ENCODE measurements around the gene REN. TPM values are rescaled to one million over a fixed set of nuclear protein-coding genes. Genes with fewer than 3 reads are reported as not detected.
A peak's percentile ranks its signal among the peaks of the same experiment; 100 is the strongest.

The REN gene
- total and polyA plus RNA-seq, 2 of the 13 experiments (the other 11 are each of a cell fraction or from before 2014, with no cell fraction given), result not detected

GRCh38 chr1:204128964-204129896 lies 36.9 kb downstream of the REN start (continued):
- peak; percentile 8 for TF ChIP-seq ZNF407 (CRISPR knock-in tag; IDR thresholded peaks at IDR 0.05; ENCODE audit: not compliant biosample characterization)
- TF ChIP-seq MEF2D (CRISPR knock-in tag; IDR thresholded peaks at IDR 0.05), result 0 out of 2 replicates have a peak, but pooled peaks have one; percentile 10
- TF ChIP-seq RNF219 (CRISPR knock-in tag; IDR thresholded peaks at IDR 0.05), result no peak
- TF ChIP-seq SIX4 (CRISPR knock-in tag; IDR thresholded peaks at IDR 0.05), result no peak
- TF ChIP-seq ZNF788 (CRISPR knock-in tag; IDR thresholded peaks at IDR 0.05; ENCODE audit: borderline replicate concordance), result peak; percentile 62; the same call in 1 of the 2 replicates
- TF ChIP-seq RFX1 (IDR thresholded peaks at IDR 0.05), result no peak
- no peak for TF ChIP-seq SRSF9 (IDR thresholded peaks at IDR 0.05; ENCODE audit: borderline replicate concordance, insufficient read depth, low read depth, low read length, poor library complexity, severe bottlenecking)
- peak; percentile 24; the same call in 1 of the 2 replicates for TF ChIP-seq SALL1 (CRISPR knock-in tag; IDR thresholded peaks at IDR 0.05)
- TF ChIP-seq NFIC (IDR thresholded peaks at IDR 0.05; ENCODE audit: low read length), result no peak
- TF ChIP-seq, protein P1, sequence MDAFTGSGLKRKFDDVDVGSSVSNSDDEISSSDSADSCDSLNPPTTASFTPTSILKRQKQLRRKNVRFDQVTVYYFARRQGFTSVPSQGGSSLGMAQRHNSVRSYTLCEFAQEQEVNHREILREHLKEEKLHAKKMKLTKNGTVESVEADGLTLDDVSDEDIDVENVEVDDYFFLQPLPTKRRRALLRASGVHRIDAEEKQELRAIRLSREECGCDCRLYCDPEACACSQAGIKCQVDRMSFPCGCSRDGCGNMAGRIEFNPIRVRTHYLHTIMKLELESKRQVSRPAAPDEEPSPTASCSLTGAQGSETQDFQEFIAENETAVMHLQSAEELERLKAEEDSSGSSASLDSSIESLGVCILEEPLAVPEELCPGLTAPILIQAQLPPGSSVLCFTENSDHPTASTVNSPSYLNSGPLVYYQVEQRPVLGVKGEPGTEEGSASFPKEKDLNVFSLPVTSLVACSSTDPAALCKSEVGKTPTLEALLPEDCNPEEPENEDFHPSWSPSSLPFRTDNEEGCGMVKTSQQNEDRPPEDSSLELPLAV (CRISPR knock-in tag; conservative IDR thresholded peaks at IDR 0.05; ENCODE audit: low read depth), result no peak
- peak; percentile 91; the same call in 1 of the 2 replicates for TF ChIP-seq PAF1 (CRISPR knock-in tag; IDR thresholded peaks at IDR 0.05)
- no peak for TF ChIP-seq RARG (CRISPR knock-in tag; IDR thresholded peaks at IDR 0.05; ENCODE audit: low read depth)
- peak; percentile 18; the same call in 1 of the 2 replicates for TF ChIP-seq RXRB (CRISPR knock-in tag; IDR thresholded peaks at IDR 0.05; ENCODE audit: borderline replicate concordance)
- no peak for TF ChIP-seq TAF1 (CRISPR knock-in tag; IDR thresholded peaks at IDR 0.05)

All from HepG2 (cell line).